ENCODE data around the gene AQP2.

AQP2 gene

GRCh38 chr12:49950273-49951251 is at the start of gene AQP2:
Gene AQP2 (plus strand): TSS chr12:49950737. CDS start chr12:49950831, 94 bp downstream.
- DNase-seq (ENCODE audit: low read depth) = no peak

- no peak for DNase-seq (ENCODE audit: low read depth)
Measured at GRCh38 chr12:49901026-49901425, 49.5 kb upstream of the AQP2 start.

GRCh38 chr12:49901986-49902385 is 48.6 kb upstream of the AQP2 start:
- no peak for DNase-seq (ENCODE audit: low read depth)

GRCh38 chr12:49902399-49903350 is 47.9 kb upstream of the AQP2 start:
- DNase-seq (ENCODE audit: low read depth) = no peak

GRCh38 chr12:49903351-49903699 is 47.2 kb upstream of the AQP2 start:
- DNase-seq (ENCODE audit: low read depth) = no peak

GRCh38 chr12:49903700-49904423 is 46.7 kb upstream of the AQP2 start, which contains the start of gene FAIM2:
Gene FAIM2 (minus strand): TSS chr12:49903900. CDS start chr12:49903792, 108 bp downstream.
- peak; percentile 26 for DNase-seq (ENCODE audit: low read depth)

GRCh38 chr12:49904601-49905000 is 45.9 kb upstream of the AQP2 start:
- DNase-seq (ENCODE audit: low read depth) = no peak

GRCh38 chr12:49905718-49906314 is 44.7 kb upstream of the AQP2 start:
- DNase-seq (ENCODE audit: low read depth) = no peak

GRCh38 chr12:49907352-49907751 is 43.2 kb upstream of the AQP2 start:
- DNase-seq (ENCODE audit: low read depth) = no peak

- no peak for DNase-seq (ENCODE audit: low read depth)
Measured at GRCh38 chr12:49909356-49909755, 41.2 kb upstream of the AQP2 start.

GRCh38 chr12:49909826-49910225 is 40.7 kb upstream of the AQP2 start:
- peak; percentile 21 for DNase-seq (ENCODE audit: low read depth)

- DNase-seq (ENCODE audit: low read depth) = no peak
Measured at GRCh38 chr12:49910331-49911212, 40.0 kb upstream of the AQP2 start.

- DNase-seq (ENCODE audit: low read depth) = no peak
Measured at GRCh38 chr12:49911213-49911605, 39.3 kb upstream of the AQP2 start.

GRCh38 chr12:49912345-49913255 is 37.9 kb upstream of the AQP2 start:
- no peak for DNase-seq (ENCODE audit: low read depth)

- DNase-seq (ENCODE audit: low read depth) = no peak
Measured at GRCh38 chr12:49916129-49916919, 34.2 kb upstream of the AQP2 start.

GRCh38 chr12:49917166-49917787 is 33.3 kb upstream of the AQP2 start:
- DNase-seq (ENCODE audit: low read depth) = no peak

GRCh38 chr12:49917788-49918173 is 32.8 kb upstream of the AQP2 start:
- no peak for DNase-seq (ENCODE audit: low read depth)
